ENCODE measurements around the gene WWC1.
A peak's percentile ranks its signal among the peaks of the same experiment; 100 is the strongest.

The WWC1 gene

DNA sequence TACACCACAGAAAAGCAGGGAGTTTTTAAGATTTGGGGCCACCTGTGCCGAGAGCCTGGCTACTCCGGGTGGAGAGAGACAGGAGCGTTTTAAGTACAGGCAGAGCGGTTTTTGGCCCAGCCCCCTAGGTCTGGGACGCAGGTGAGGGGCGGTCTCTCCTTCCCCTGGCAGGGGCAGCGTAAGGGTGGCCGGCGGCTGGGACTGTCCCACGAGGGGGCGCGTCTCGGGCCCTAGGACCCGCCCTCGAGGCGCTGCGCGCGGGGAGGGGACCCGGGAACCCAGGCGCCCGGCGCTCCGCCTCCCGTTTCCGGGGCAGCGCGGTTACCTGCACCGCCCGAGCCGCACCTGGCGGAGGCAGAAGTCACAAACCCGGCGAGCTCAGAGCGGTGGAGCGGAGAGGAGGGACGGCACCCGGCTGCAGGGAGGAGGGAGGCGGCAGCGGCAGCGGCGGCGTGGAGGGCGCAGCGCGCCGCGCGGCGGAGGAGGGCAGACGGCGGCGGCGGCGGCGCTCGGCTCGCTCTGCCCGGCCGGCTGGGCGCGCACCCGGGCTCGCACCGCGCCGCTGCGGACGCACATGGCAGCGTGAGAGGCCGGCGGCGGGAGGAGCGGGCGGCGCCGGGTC is at the start of gene WWC1:
Gene WWC1, plus strand, starts transcription at position 304 of the 622 bp plus-strand sequence. CDS start 508 bp downstream, outside the sequence.
- H3K4me3 ChIP-seq (ENCODE audit: low read depth, low read length): peak within 1 kb of the TSS; percentile 65
- no peak for TF ChIP-seq CTCF (conservative IDR thresholded peaks at IDR 0.05; ENCODE audit: low read depth, low read length)
- peak; percentile 29 for DNase-seq (ENCODE audit: low read depth)

- H3K4me3 ChIP-seq (ENCODE audit: low read depth, low read length): no peak overlapping the region
- TF ChIP-seq CTCF (conservative IDR thresholded peaks at IDR 0.05; ENCODE audit: low read depth, low read length): no peak
- no peak for DNase-seq (ENCODE audit: low read depth)
Measured at GRCh38 chr5:168244838-168245559, 46.4 kb upstream of the WWC1 start.

- no peak for TF ChIP-seq CTCF (conservative IDR thresholded peaks at IDR 0.05; ENCODE audit: low read depth, low read length)
- DNase-seq (ENCODE audit: low read depth): no peak
Measured at GRCh38 chr5:168249923-168250322, 41.5 kb upstream of the WWC1 start.

DNA sequence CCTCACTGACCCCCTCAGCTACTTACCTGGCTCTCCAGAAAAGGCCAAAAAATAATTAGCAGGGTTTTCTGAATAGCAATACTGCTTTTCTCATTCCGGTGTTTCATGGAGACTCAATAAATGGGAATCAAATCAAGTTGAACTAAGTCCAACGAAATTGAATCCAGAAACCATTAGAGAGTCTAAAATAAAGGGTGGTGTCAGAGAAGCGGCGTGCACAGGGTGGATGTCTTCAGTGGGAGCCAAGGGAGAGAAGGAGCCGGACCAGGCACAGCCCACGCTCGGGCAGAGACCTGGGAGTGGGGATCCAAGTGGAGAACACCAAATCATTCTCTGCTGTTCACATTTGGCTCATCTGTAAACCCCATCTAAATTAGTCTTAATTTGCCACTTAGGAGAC is 40.2 kb upstream of the WWC1 start:
- no peak for TF ChIP-seq CTCF (conservative IDR thresholded peaks at IDR 0.05; ENCODE audit: low read depth, low read length)

More at GRCh38 chr5:168249923-168250322, 41.5 kb upstream of the WWC1 start:
- no peak overlapping the region for H3K4me3 ChIP-seq (ENCODE audit: low read depth, low read length)

GRCh38 chr5:168254013-168254693 is 37.3 kb upstream of the WWC1 start:
- no peak for TF ChIP-seq CTCF (conservative IDR thresholded peaks at IDR 0.05; ENCODE audit: low read depth, low read length)
- H3K4me3 ChIP-seq (ENCODE audit: low read depth, low read length): no peak overlapping the region
- no peak for DNase-seq (ENCODE audit: low read depth)

More for the DNA sequence above, 40.2 kb upstream of the WWC1 start:
- DNase-seq (ENCODE audit: low read depth): no peak
- no peak overlapping the region for H3K4me3 ChIP-seq (ENCODE audit: low read depth, low read length)

GRCh38 chr5:168260353-168261226 is 30.9 kb upstream of the WWC1 start:
- TF ChIP-seq CTCF (conservative IDR thresholded peaks at IDR 0.05; ENCODE audit: low read depth, low read length): no peak
- DNase-seq (ENCODE audit: low read depth): no peak
- H3K4me3 ChIP-seq (ENCODE audit: low read depth, low read length): no peak overlapping the region
